Activated naive CD8-positive, alpha-beta T cell treated with anti-CD3 and anti-CD28 coated beads, Interleukin-2, amount 10 ng/mL, durations not matched to agents 7 days and 5 days (primary cell): ENCODE results near the gene ZNF83. TPM values are rescaled to one million over a fixed set of nuclear protein-coding genes. Genes with fewer than 3 reads are reported as not detected.
A peak's percentile ranks its signal among the peaks of the same experiment; 100 is the strongest.
"Not testable (repeated sequence)": the region's sequence is repeated elsewhere in the genome, so short reads cannot be mapped to it uniquely, and the experiment has no call there.

ENCODE experiments used
- ATAC-seq: fragments of 150-1000 bp; cut with Tn5 transposase; one replicate; pipeline ENCODE4 v1.10.0; 2021; ENCODE audit warnings: low read depth, moderate library complexity
- POLR2A ChIA-PET: fragments of 350-600 bp; sonication (Branson Sonifier 250); formaldehyde crosslinking; loops from one replicate; lab custom pipeline; 2021; ENCODE audit warnings: antibody characterized with exemption; lab: Charles Lee
- DNase-seq: peaks from one replicate; pipeline ENCODE4 v3.0.0; 2021
- H3K27ac Mint-ChIP-seq: one replicate; pipeline ENCODE4 v1.8.0; 2022; ENCODE audit warnings: mild to moderate bottlenecking, mixed read lengths
- H3K27me3 Mint-ChIP-seq: one replicate; pipeline ENCODE4 v1.8.0; 2022; ENCODE audit warnings: mild to moderate bottlenecking, moderate library complexity, mixed read lengths
- H3K36me3 Mint-ChIP-seq: one replicate; pipeline ENCODE4 v1.8.0; 2021; ENCODE audit warnings: mild to moderate bottlenecking, mixed read lengths
- H3K4me1 Mint-ChIP-seq: one replicate; pipeline ENCODE4 v1.8.0; 2021; ENCODE audit warnings: mixed read lengths
- H3K4me3 Mint-ChIP-seq: one replicate; pipeline ENCODE4 v1.8.0; 2022; ENCODE audit warnings: mild to moderate bottlenecking, moderate library complexity, mixed read lengths
- H3K9me3 Mint-ChIP-seq: one replicate; pipeline ENCODE4 v1.8.0; 2021; ENCODE audit warnings: mixed read lengths
- total RNA-seq, 2 experiments: library from RNA; stranded (reverse); gene quantifications; one replicate each; pipeline ENCODE4 v1.2.3, GENCODE V29; 2021

The ZNF83 gene
- total RNA-seq, 2 experiments from 2014 or later: 81.0 to 92.4 TPM

DNA sequence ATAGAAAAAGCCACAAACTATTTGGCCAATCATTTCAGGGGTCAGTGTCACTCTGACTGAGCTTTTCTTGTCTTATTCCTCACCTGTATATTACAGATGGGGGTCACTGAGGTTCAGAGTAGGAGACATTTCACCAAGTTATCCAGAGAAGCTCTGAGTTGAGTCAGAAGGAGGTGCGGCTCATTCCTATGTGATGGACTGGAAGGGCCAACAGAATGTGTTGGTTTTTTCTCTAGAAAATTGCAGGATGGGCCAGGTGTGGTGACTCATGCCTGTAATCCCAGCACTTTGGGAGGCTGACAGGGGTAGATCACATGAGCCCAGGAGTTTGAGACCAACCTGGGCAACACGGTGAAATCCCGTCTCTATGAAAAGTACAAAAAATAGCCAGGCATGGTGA is 24.5 kb upstream of the ZNF83 start:
- POLR2A ChIA-PET: no interaction called here
- H3K4me3 Mint-ChIP-seq: no peak overlapping the region
- no peaks in the 10 kb centered on the region for H3K27me3 Mint-ChIP-seq
- H3K36me3 Mint-ChIP-seq: peaks cover 88% of the 10 kb centered on the region
- H3K4me1 Mint-ChIP-seq: peaks cover 1% of the 10 kb centered on the region
- ATAC-seq (no peak), DNase-seq (no peak)
- no peak overlapping the region for H3K27ac Mint-ChIP-seq
- peaks cover 18% of the 10 kb centered on the region for H3K9me3 Mint-ChIP-seq

DNA sequence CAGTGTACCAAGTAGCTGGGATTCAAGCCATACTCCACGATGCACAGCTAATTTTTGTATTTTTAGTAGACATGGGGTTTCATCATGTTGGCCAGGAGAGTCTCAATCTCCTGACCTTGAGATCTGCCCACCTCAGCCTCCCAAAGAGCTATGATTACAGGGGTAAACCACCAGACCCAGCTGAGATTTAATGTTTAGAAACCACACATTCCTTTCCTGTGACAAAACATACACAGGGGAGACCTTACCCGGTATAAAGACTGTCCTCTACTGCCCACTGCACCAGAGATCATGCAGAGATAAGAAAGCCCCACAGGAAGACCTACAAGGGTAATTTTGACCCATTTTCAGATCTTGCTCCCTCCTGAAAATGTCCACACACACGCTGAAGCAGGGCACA is 22.8 kb upstream of the ZNF83 start:
- Mint-ChIP-seq H3K4me3 (no peak overlapping the region), H3K36me3 (peaks cover 88% of the 10 kb centered on the region), H3K27me3 (no peaks in the 10 kb centered on the region), H3K9me3 (peaks cover 21% of the 10 kb centered on the region), H3K4me1 (peaks cover 1% of the 10 kb centered on the region), H3K27ac (no peak overlapping the region)
- ATAC-seq: no peak
- POLR2A ChIA-PET: interaction anchor here (1.0 kb wide), 1 partner anchor 13 kb away, joined by 3 read pairs; no protein-coding TSS in a partner anchor
- DNase-seq: no peak

DNA sequence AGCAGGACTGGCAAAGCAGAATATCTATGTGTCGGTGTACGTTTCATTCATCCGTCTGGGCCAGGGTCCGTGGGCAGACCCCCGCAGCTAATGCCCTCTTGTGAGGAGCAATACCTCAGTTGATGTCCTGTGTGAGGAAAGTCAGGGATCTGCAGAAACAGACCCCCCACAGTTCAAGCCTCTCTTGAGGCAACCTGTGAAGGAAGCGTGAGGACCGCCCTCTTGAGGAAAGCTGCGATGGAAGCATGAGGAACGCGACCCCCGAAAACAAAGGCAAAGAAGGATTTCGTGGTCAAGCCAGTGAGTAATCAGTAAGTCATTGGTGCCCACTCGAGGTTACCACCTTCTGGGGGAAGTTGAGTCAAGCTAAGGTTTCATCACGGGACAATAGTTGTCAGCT is 20.9 kb upstream of the ZNF83 start:
- no peak for DNase-seq
- Mint-ChIP-seq H3K9me3 (peaks cover 30% of the 10 kb centered on the region), H3K4me1 (peaks cover 1% of the 10 kb centered on the region), H3K36me3 (peaks cover 90% of the 10 kb centered on the region), H3K27ac (no peak overlapping the region), H3K4me3 (no peak overlapping the region), H3K27me3 (no peaks in the 10 kb centered on the region)
- ATAC-seq: no peak
- POLR2A ChIA-PET: no interaction called here

DNA sequence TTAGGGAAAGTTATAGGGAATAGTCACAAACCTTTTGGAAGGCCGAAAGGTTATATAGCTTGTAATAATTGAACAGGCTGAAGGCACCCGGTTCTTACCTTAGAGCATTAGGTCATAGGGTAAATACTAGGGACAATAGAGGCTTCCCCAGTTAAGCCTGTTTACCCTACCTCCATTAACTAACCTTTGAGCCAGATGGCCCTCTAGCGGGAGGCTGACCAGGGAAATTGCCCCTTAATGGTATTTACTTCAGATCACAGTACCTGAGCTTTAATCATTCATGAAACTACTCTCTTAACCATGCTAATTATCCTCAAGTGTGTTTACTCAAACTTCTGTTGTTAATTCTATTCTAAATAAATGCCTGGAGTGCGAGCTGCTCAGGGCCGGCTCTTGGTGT is 20.4 kb upstream of the ZNF83 start:
- no peak for ATAC-seq
- DNase-seq: no peak
- Mint-ChIP-seq H3K4me1 (peaks cover 1% of the 10 kb centered on the region), H3K4me3 (no peak overlapping the region), H3K36me3 (peaks cover 93% of the 10 kb centered on the region), H3K27ac (no peak overlapping the region), H3K27me3 (no peaks in the 10 kb centered on the region), H3K9me3 (peaks cover 32% of the 10 kb centered on the region)
- POLR2A ChIA-PET: no interaction called here

DNA sequence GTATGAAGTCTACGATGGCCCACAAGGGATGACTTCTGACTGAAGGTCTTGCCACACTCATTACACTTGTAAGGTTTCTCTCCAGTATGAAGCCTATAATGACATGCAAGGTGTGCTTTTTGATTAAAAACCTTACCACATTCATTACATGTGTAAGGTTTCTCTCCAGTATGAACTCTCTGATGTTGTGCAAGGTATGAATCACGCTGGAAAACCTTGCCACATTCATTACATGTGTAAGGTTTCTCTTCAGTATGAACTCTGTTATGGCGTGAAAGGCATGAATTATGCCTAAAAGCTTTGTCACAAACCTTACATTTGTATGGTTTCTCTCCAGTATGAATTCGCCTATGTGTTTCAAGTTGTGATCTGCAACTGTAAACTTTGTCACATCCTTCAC is 15.0 kb upstream of the ZNF83 start:
- DNase-seq (no peak), ATAC-seq (no peak)
- H3K36me3 Mint-ChIP-seq: peaks cover 96% of the 10 kb centered on the region
- POLR2A ChIA-PET: no interaction called here
- H3K27me3 Mint-ChIP-seq: no peaks in the 10 kb centered on the region
- no peaks in the 10 kb centered on the region for H3K4me1 Mint-ChIP-seq
- no peak overlapping the region for H3K4me3 Mint-ChIP-seq
- H3K27ac Mint-ChIP-seq: no peak overlapping the region
- peaks cover 38% of the 10 kb centered on the region for H3K9me3 Mint-ChIP-seq

DNA sequence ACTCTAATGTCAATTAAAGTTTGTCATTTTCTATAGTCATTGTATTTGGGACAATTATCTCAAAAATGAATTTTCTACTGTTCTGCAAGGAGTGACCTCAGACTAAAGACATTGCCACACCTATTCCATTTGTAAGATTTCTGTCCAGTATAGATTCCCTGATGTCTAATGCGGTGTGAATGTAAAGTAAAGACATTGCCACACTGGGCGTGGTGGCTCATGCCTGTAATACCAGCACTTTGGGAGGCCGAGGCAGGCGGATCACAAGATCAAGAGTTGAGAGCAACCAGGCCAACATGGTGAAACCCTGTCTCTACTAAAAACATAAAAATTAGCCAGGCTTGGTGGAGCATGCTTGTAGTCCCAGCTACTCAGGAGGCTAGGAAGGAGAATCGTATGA is 13.8 kb upstream of the ZNF83 start:
- Mint-ChIP-seq H3K4me1 (no peaks in the 10 kb centered on the region), H3K27me3 (no peaks in the 10 kb centered on the region), H3K36me3 (peaks cover 95% of the 10 kb centered on the region), H3K27ac (no peak overlapping the region), H3K4me3 (no peak overlapping the region), H3K9me3 (peaks cover 45% of the 10 kb centered on the region)
- ATAC-seq (no peak), DNase-seq (no peak)
- POLR2A ChIA-PET: no interaction called here

DNA sequence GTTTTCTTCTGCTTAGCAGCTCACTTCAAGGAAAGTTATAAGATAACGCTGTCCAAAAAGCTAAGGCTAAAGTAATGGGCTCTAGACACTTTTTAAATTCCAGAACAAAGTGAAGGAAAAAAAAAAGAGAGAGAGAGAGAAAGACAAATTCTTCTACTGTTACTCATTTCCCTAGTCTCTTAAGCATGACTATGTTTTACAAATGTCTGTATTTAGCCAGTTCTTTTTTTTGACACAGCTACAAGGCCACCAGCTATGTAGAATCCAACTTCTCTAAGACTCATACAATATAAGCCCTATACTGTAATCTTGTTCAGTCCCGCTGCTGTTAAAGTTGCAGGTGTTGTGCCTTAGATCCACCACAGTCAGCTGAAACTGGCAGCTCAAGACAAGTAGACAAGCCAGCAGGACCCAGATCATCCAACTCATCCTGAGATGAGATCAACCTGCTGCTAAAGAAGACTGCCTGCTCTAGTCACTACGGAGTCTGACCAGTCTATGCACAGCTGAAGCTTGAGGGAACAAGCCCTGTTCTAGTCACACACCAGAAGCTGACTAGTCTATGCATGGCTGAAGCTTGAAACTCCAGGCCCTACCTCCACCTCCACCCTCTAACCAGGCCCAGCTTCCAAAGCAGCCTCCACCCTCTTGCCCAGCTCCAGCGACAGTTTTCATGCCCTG is 10.3 kb upstream of the ZNF83 start:
- no peak for DNase-seq
- no peak overlapping the region for H3K4me3 Mint-ChIP-seq
- peaks cover 43% of the 10 kb centered on the region for H3K9me3 Mint-ChIP-seq
- no peaks in the 10 kb centered on the region for H3K4me1 Mint-ChIP-seq
- no peak overlapping the region for H3K27ac Mint-ChIP-seq
- ATAC-seq: no peak
- peaks cover 88% of the 10 kb centered on the region for H3K36me3 Mint-ChIP-seq
- H3K27me3 Mint-ChIP-seq: no peaks in the 10 kb centered on the region
- POLR2A ChIA-PET: interaction anchor here (1.2 kb wide), 1 partner anchor 12 kb away, joined by 3 read pairs; no protein-coding TSS in a partner anchor

DNA sequence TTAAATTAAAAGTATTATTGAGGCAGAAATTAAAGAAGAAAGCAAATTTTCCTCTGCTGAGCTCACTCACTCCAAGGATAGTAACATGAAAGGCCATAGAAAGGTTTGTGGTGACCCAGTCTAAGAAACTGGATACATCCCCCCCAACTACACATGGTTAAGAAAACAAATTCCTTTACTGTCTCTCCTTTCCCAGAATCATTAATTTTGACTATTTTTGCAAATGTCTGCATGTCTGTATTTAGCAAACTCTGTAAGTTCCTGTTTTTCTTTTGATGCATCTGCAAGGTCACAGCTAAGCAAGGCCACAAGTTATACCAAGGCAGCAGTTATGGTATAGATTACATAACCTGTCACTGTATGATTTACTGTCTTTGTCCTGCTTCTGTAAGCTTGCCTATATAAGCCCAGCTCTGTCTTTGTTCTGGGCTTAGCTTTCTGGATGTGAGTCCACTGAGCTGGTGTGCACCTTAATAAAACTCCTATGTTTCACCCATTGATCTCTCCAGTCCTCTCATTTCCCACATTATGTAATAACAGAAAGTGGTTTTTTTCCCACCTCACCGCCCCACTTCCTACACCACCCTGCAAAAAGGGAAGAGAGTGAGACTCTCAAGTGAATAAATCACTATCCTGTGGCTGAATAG is 8.5 kb upstream of the ZNF83 start:
- POLR2A ChIA-PET: no interaction called here
- Mint-ChIP-seq H3K27me3 (no peaks in the 10 kb centered on the region), H3K9me3 (peaks cover 36% of the 10 kb centered on the region), H3K4me3 (no peak overlapping the region), H3K36me3 (peaks cover 82% of the 10 kb centered on the region), H3K4me1 (no peaks in the 10 kb centered on the region), H3K27ac (no peak overlapping the region)
- DNase-seq (no peak), ATAC-seq (no peak)

DNA sequence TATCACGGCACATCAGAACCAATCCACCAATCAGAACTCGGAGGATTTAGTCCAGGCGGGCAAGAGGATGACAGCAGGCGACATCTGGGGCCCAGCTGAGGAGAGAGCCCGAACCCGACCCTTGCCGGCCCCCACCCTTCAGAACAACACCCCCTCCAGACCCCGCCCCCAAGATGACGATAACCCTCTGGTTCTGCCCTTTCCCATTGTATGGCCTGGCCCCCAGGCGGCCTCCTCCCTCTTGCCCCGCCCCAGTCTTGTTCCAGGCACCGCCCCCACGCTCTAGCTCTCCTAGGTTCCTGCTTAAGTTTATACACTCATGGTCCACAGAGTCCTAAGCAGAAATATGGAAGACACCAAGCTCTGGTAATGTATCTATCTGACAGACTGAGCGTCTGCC is 2.8 kb upstream of the ZNF83 start:
- Mint-ChIP-seq H3K9me3 (peaks cover 21% of the 10 kb centered on the region), H3K27me3 (no peaks in the 10 kb centered on the region), H3K4me3 (no peak overlapping the region), H3K4me1 (peaks cover 11% of the 10 kb centered on the region), H3K27ac (no peak overlapping the region), H3K36me3 (peaks cover 54% of the 10 kb centered on the region)
- DNase-seq (no peak), ATAC-seq (no peak)
- POLR2A ChIA-PET: no interaction called here

DNA sequence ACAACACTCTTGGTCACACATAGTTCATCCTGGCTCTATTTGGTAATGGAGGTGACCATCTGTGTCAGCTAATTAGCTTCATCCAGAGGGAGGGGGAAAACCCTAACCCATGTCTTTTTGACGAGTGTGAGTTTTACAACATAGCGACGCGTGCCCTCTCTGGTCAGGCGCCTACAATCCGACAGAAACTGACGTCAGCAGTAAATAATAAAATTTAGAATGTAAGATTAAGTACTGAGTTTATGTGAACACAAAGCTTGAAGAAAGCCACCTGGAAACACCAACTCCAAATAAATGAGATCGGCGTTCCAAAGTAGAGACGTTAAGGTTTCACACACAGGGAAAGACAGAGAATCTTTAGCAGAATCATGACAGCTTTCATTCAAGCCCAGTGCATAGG is 1.8 kb upstream of the ZNF83 start:
- H3K36me3 Mint-ChIP-seq: peaks cover 51% of the 10 kb centered on the region
- H3K27me3 Mint-ChIP-seq: no peaks in the 10 kb centered on the region
- H3K4me1 Mint-ChIP-seq: peaks cover 11% of the 10 kb centered on the region
- POLR2A ChIA-PET: interaction anchor here (0.6 kb wide), 2 partner anchors 34 to 519 kb away, joined by 4 to 6 read pairs; partner anchors contain the start of gene ZNF347
- no peak overlapping the region for H3K27ac Mint-ChIP-seq
- H3K4me3 Mint-ChIP-seq: no peak overlapping the region
- DNase-seq (no peak), ATAC-seq (no peak)
- H3K9me3 Mint-ChIP-seq: peaks cover 21% of the 10 kb centered on the region

DNA sequence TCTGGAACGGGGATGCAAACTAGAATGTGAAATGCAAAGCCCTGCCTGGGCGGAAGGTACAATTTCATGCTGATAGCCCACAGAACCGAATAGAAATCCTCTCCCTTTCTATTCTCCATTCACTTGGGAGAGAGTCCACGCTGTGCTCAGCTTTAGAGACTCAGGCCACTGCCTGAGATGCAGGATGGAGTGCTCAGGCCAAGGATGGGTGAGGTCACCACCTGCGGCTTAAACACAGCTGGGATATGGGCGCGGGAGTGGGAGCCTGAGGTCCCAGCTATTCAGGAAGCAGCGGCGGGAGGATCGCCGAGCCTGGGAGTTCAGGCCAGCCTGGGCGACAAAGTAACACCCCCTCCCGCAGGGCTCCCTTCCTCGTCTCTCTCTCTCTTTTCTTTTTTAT is 446 bp upstream of the ZNF83 start:
- no peaks in the 10 kb centered on the region for H3K27me3 Mint-ChIP-seq
- ATAC-seq: peak; percentile 8
- POLR2A ChIA-PET: interaction anchor here (0.6 kb wide), 1 partner anchor 265 kb away, joined by 5 read pairs; no protein-coding TSS in a partner anchor
- H3K4me3 Mint-ChIP-seq: peak overlapping the region; percentile 88
- H3K36me3 Mint-ChIP-seq: peaks cover 49% of the 10 kb centered on the region
- H3K9me3 Mint-ChIP-seq: peaks cover 15% of the 10 kb centered on the region
- peak overlapping the region; percentile 94 for H3K27ac Mint-ChIP-seq
- peaks cover 11% of the 10 kb centered on the region for H3K4me1 Mint-ChIP-seq
- no peak for DNase-seq

DNA sequence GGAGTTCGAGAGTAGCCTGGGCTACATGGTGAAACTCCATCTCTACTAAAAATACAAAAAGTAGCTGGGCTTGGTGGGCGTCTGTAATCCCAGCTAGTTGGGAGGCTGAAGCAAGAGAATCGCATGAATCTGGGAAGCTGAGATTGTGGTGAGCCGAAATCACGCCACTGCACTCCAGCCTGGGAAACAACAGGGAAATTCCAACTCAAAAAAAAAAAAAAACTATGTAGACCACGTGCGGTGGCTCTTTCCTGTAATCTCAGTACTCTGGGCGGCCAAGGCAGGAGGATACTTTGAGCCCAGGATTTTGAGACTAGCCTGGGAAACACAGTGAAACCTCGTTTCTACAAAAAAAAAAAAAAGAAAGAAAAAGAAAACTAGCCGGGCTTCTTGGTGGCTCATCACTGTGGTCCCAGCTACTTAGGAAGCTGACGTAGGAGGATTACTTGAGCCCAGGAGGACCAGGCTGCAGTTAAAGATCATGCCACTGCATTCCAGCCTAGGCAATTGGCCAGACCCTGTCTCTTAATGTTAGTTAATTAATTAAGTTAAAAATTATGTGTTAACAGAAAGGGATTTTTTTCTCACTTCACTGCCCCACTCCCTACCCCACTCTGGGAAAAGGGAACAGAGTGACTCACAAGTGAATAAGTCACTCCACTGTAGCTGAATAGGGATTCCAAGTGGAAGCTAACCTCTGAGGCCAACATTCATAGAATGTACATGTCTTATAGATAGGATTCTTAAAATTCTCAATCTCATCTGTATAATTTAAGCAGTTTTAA is 2.2 kb downstream of the ZNF83 start:
- Mint-ChIP-seq H3K4me3 (peak overlapping the region; percentile 5), H3K27ac (no peak overlapping the region), H3K36me3 (peaks cover 56% of the 10 kb centered on the region), H3K4me1 (peaks cover 11% of the 10 kb centered on the region), H3K9me3 (peaks cover 13% of the 10 kb centered on the region), H3K27me3 (no peaks in the 10 kb centered on the region)
- no peak for ATAC-seq
- no peak for DNase-seq
- POLR2A ChIA-PET: interaction anchor here (0.7 to 1.5 kb wide), 3 partner anchors 13 to 446 kb away, joined by 3 read pairs; partner anchors contain the start of gene PPP2R1A

DNA sequence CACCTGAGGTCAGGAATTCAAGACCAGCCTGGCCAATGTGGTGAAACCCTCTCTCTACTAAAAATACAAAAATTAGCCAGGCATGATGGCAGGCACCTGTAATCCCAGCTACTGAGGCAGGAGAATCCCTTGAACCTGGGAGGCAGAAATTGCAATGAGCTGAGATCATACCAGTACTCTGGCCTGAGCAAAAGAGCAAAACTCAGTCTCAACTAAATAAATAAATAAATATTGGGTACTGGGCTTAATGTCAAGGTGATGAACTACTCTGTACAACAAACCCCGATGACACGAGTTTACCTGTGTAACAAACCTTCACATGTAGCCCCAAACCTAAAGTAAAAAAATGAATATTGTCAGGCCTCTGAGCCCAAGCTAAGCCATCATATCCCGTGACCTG is 10.7 kb downstream of the ZNF83 start:
- POLR2A ChIA-PET, ATAC-seq, H3K4me3 Mint-ChIP-seq, DNase-seq, H3K4me1 Mint-ChIP-seq, H3K27me3 Mint-ChIP-seq, H3K27ac Mint-ChIP-seq: not testable (repeated sequence)
- Mint-ChIP-seq H3K9me3 (peaks cover 20% of the 10 kb centered on the region), H3K36me3 (peaks cover 48% of the 10 kb centered on the region)
